ENCODE data around the gene NFATC2. TPM values are rescaled to one million over a fixed set of nuclear protein-coding genes. Genes with fewer than 3 reads are reported as not detected.

NFATC2 gene
- total RNA-seq, 1 experiment from 2014 or later = 0.61 TPM

- no peak overlapping the region for H3K23ac ChIP-seq (ENCODE audit: insufficient read length, low read depth, low read length)
- H3K4me2 ChIP-seq (ENCODE audit: insufficient read depth, insufficient read length, low read length) = no peak overlapping the region
- peaks cover 11% of the 10 kb centered on the region for H3K27me3 Mint-ChIP-seq (ENCODE audit: low read depth)
- H3K27ac ChIP-seq (ENCODE audit: insufficient read length, low read depth, low read length) = no peak overlapping the region
- no peak overlapping the region for H2BK5ac ChIP-seq (ENCODE audit: insufficient read length, low read length)
- no peak overlapping the region for H2BK120ac ChIP-seq (ENCODE audit: low read depth, low read length, poor library complexity, severe bottlenecking)
- no peaks in the 10 kb centered on the region for H3K27me3 ChIP-seq (ENCODE audit: insufficient read depth, low read length)
- no peaks in the 10 kb centered on the region for H3K79me2 ChIP-seq (ENCODE audit: insufficient read depth, low read length)
- H4K20me1 ChIP-seq (ENCODE audit: control insufficient read depth, insufficient read depth, insufficient read length) = no peaks in the 10 kb centered on the region
- H3K4me1 Mint-ChIP-seq = no peaks in the 10 kb centered on the region
- H3K4me1 ChIP-seq (ENCODE audit: insufficient read depth, low read length) = no peaks in the 10 kb centered on the region
- no peaks in the 10 kb centered on the region for H3K9me3 Mint-ChIP-seq
- H3K9ac ChIP-seq (ENCODE audit: extremely low read depth, insufficient read length, low read length) = no peak overlapping the region
- H4K5ac ChIP-seq (ENCODE audit: insufficient read length, low read depth, low read length) = no peak overlapping the region
- no peak overlapping the region for H3K14ac ChIP-seq (ENCODE audit: insufficient read depth, low read length)
- no peak overlapping the region for H3K4me3 Mint-ChIP-seq
- no peak for DNase-seq
- H4K8ac ChIP-seq (replicated peaks; ENCODE audit: insufficient read length, low read depth, low read length) = no peak overlapping the region
- H3K18ac ChIP-seq (ENCODE audit: insufficient read length, low read depth, low read length) = no peak overlapping the region
- H3K56ac ChIP-seq (ENCODE audit: insufficient read length, low read depth, low read length) = no peak overlapping the region
- no peaks in the 10 kb centered on the region for H3K79me1 ChIP-seq (ENCODE audit: insufficient read depth, low read depth, low read length, poor library complexity, severe bottlenecking)
- H2BK12ac ChIP-seq (ENCODE audit: insufficient read length, low read depth, low read length) = no peak overlapping the region
- no peak overlapping the region for H2AFZ ChIP-seq (ENCODE audit: low read length)
- H3K4ac ChIP-seq (ENCODE audit: low read depth, low read length) = no peak overlapping the region
- H2BK15ac ChIP-seq (ENCODE audit: low read depth, low read length) = no peak overlapping the region
- no peak overlapping the region for H2BK20ac ChIP-seq (ENCODE audit: low read depth, low read length, poor library complexity, severe bottlenecking)
- no peak overlapping the region for H3T11ph ChIP-seq (ENCODE audit: low read length)
- WGBS (ENCODE audit: extremely low coverage, insufficient read length, low lambda C conversion rate) = no CpG with 5 or more reads among the region's 4 CpGs
- no peaks in the 10 kb centered on the region for H3K36me3 Mint-ChIP-seq (ENCODE audit: insufficient read depth in 1 of 3, low read depth in 3 of 3)
- no peak for TF ChIP-seq CTCF (conservative IDR thresholded peaks at IDR 0.05)
- no peak overlapping the region for H4K91ac ChIP-seq (ENCODE audit: insufficient read length, low read depth, low read length)
- no peaks in the 10 kb centered on the region for H3K23me2 ChIP-seq (ENCODE audit: insufficient read length, low read depth, low read length, poor library complexity, severe bottlenecking)
- no peak overlapping the region for H3K27ac Mint-ChIP-seq
- no peak overlapping the region for H2AK5ac ChIP-seq (ENCODE audit: insufficient read length, low read length)
- no peaks in the 10 kb centered on the region for H3K9me3 ChIP-seq (ENCODE audit: control insufficient read depth, low read depth, low read length)
Measured at GRCh38 chr20:51535075-51535386, 7.5 kb downstream of the NFATC2 start.
